HG02623 (cell line): Measurements from ENCODE around the gene SPTSSA.
"Not testable (repeated sequence)": the region's sequence is repeated elsewhere in the genome, so short reads cannot be mapped to it uniquely, and the experiment has no call there.

Experiments
- ATAC-seq: cut with Tn5 transposase; IDR thresholded peaks from one replicate; pipeline ENCODE4 v1.9.1; 2021; ENCODE audit warnings: moderate library complexity; ENCODE audit not compliant: unreplicated experiment

SPTSSA gene

DNA sequence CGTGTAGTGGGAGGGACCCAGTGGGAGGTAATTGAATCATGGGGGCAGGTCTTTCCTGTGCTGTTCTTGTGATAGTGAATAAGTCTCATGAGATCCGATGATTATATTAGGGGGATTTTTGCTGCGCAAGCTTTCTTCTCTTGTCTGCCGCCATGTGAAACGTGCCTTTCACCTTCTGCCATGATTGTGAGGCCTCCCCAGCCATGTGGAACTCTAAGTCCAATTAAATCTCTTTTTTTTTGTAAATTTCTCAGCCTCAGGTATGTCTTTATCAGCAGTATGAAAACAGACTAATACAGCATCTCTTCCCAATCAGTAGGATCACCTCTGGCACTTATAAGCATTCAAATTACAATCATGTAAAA lies 34.0 kb downstream of the SPTSSA start:
- not testable (repeated sequence) for ATAC-seq

GRCh38 chr14:34426313-34427295 lies 35.4 kb downstream of the SPTSSA start:
- no peak for ATAC-seq

GRCh38 chr14:34425095-34425851 lies 36.8 kb downstream of the SPTSSA start:
- ATAC-seq, result no peak

DNA sequence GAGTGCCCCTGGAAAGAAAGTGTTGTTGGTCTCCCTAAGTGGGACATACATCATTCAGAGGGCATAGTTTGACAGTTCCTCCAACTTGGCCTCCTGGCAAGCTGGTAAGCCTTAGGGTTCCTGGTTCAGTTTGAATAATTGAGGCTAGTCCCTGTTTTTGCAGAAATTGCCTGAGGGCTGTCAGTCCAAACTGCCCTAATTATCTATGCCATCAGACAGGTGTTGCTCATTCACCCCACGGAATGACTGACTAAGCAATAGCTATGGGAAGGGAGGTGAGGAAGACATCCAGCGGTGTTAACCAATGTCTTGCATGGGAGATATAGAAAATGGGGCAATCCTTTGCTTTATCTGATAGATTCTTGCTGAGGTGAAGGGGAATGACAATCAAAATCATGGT lies 37.6 kb downstream of the SPTSSA start:
- ATAC-seq, result no peak

- no peak for ATAC-seq
Measured at GRCh38 chr14:34423445-34423844, 38.6 kb downstream of the SPTSSA start.

DNA sequence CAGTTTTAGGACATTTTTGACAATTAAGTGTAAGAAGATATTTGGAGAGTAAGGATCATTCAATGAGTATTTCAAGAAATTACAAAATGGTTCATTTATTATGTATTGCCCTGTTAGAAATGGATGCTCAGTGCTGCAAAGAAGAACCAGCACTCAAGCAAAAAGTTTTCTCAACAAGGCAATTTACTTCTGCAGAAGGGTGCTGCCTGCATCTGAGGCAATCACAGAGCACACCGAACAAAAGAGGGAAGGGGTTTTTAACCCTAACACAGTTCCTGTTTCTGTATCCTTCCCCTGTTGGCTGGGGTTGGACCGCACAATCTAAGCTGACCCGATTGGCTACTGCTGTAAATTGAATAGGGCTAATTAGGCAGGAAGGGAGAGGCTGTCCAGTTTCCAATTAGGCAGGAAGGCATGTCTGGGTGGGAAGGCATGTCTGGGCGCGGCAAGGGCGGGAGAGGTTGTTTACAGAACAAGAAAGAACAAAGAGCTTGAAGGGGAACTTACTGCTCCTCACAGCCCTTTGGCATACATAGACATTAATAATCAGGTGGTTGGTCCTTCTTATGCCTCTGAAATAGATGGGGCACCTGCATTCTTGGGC lies 41.4 kb downstream of the SPTSSA start:
- ATAC-seq, result no peak

DNA sequence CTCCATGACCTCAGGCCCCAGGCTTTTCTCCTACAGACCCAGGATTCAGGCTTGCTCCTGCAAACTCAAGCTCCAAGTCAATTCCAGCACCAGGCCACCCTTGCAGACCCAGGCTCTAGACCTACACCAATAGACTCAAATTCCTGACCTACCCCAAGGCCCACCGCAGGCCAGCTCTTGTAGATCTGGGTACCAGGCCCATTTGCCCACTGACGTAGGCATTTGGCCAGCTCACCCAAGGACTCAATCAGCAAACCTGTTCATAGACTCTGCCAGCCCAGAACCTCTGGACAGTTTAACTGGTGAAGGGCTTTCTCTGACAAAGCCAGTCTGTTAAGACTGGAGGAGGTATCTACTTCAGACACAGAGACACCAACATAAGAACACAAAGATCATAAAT lies 52.3 kb downstream of the SPTSSA start:
- ATAC-seq, result no peak

DNA sequence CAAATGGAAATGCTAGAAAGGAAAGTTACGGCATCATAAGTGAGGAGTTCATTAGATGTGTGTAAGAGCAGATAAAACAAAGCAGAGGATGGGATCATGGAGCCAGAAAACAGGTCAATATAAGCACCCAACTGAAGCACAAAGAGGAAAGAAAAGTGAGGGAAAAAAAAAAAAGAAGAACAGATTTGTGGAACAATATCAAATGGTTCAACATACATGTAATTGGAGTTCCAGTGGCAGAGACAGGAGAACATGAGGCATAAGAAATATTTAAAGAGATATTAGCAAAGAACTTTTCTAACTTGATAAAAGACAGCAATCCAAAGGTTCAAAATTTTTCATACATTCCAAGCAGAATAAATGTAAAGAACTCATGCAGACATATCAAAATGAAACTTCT lies 54.1 kb downstream of the SPTSSA start:
- ATAC-seq, result no peak

DNA sequence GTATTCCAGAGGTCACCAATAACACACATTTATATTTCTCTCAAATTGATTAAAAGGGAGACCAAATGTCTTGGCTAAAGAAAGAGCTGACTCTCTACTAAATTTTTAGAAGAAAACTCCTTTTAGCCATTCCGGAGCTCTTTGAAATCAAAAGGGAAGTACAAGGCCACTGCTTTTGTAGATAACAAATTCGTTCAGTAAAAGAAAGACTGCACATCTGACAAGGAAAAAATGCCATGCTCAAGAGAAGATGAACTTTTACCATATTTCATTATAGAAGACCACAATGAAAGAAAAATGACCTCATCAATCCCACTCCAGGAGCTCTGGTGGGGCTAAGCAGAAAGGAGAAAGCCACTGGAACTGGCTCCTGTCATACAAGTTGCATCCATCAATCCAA lies 57.6 kb downstream of the SPTSSA start:
- ATAC-seq, result no peak

DNA sequence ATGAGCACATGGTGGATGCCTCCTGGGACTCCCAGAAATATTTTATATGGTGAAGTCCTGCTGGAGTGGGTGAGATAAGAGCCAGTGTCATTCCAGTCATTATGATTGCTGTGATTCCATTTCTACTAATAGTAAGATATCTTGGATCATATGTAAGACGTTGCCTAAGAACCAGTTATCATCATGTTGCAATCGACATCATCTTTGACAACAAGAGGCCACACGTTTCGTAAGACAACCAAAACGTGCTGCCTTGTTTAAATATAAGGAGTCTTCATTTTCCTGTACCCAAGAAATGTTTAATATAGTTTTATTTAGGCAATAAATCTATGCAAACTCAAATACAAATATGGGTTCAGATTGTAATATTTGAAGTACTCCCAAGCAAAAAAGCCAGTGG lies 58.4 kb downstream of the SPTSSA start:
- no peak for ATAC-seq

DNA sequence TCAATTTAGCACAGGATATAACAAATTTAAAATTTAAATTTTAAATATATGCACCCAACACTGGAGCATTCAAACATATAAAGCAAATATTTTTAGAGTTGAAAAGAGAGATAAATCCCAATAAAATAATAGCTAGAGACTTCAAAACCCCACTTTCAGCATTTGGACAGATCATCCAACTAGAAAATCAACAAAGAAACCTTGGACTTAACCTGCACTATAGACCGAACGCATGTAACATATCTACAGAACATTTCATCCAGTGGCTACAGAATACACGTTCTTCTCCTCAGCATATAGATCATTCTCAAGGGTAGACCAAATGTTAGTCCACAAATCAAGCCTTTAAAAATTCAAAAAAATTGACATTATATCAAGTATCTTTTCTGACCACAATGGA lies 64.0 kb downstream of the SPTSSA start:
- ATAC-seq, result no peak

DNA sequence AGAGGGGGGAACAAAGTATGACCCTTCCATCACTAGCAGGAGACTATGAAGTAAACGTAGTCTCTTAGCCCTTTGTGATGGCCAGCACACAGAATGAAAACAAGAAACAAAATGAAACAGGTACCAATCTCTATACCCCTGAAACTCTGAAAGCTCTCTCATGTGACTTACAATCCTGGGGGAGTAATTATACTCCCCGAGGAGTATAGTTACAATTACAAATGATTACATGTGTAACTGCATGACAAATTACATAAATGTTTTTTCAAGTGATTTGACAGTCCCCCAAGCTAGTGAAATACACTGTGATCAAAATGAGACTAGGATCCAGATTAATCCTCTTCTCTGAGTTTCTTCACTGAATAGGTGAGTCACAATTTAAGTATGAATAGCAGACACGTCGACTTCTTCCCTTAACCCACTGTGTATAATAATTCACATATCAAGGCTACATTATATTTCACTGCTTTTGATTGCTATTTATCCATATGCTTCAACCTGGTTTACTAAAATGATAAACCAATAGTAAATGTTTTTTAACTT lies 74.0 kb downstream of the SPTSSA start:
- ATAC-seq, result no peak

DNA sequence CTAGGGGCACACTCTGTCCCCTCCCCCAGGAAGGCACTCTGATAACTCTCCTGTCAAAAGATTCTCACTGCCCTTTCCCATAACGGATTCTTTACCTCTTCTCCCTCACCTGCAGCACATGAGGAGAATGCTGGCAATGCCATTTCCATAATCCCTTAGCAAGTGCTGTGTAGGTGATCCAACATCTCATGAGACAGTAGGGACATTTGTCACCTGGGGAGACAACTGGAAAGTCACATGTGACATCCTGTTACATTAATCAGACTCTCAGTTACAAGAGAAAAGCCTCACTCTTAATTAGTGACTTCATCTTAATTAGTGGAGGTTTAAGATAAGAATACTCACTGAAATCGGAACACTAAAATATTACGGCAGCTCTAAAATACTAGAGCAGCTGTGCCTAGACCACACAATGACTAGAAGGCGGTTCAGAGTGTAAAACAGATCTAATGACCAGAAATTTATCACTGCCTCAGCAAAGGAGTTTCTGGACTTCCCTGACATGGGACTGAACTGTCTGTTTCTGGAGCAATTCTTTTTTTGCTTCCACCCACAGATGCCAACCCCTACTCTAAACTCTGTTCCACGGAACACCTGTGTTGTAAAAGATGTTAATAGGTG lies 75.1 kb downstream of the SPTSSA start:
- no peak for ATAC-seq

DNA sequence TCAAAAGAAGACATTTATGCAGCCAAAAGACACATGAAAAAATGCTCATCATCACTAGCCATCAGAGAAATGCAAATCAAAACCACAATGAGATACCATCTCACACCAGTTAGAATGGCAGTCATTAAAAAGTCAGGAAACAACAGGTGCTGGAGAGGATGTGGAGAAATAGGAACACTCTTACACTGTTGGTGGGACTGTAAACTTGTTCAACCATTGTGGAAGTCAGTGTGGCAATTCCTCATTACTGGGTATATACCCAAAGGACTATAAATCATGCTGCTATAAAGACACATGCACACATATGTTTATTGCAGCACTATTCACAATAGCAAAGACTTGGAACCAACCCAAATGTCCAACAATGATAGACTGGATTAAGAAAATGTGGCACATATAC lies 76.2 kb downstream of the SPTSSA start:
- not testable (repeated sequence) for ATAC-seq

DNA sequence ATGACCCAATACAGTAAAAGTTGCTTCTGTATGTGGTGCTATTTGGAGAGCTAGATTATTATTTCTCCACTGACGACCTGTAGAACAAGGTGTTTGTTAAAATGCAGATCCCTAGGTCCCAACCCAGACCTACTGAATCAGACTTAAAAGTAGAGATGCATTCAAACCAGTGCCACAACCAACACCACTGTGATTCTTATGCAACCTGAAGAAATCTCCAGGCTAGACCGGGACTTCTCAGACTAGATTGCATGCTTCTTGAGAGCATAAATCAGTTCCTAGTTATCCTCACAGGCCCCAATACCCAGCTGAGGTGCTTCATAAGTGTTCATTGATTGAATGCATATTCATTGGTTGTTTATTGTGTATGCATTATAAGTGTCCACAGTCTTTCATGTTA lies 78.2 kb downstream of the SPTSSA start:
- ATAC-seq, result no peak
